OCI-LY7 (cell line): ENCODE data around the gene SLC16A9.

Experiments
- CTCF ChIP-seq: fragments of 200-600 bp; sonication (generic); conservative IDR thresholded peaks from 2 replicates; pipeline ENCODE4 v1.5.1; 2014; ENCODE audit warnings: mild to moderate bottlenecking, antibody characterized with exemption, low read length, moderate library complexity, mixed read lengths
- EZH2phosphoT487 ChIP-seq: fragments of 200-600 bp; sonication (generic); IDR thresholded peaks from 2 replicates; pipeline ENCODE4 v1.6.1; 2018; ENCODE audit warnings: low read depth, borderline replicate concordance, mild to moderate bottlenecking, mixed run types, antibody characterized with exemption, low read length, moderate library complexity, mixed read lengths

GRCh38 chr10:59601985-59602384, 107.7 kb downstream of the SLC16A9 start:
- TF ChIP-seq CTCF (no peak), EZH2phosphoT487 (no peak)
